Neural progenitor cell (in vitro differentiated cells): ENCODE results near the gene ARHGAP22.

Experiments
- EZH2 ChIP-seq: fragments of 200-600 bp; sonication (generic); IDR thresholded peaks from 2 replicates; pipeline ENCODE4 v1.6.1; 2017; ENCODE audit warnings: antibody characterized with exemption, mild to moderate bottlenecking, moderate library complexity
- EZH2phosphoT487 ChIP-seq: fragments of 200-600 bp; sonication (generic); IDR thresholded peaks from 2 replicates; pipeline ENCODE4 v1.6.1; 2017; ENCODE audit warnings: antibody characterized with exemption
- TF ChIP-seq, protein P1 (sequence below): fragments of 200-600 bp; sonication (generic); IDR thresholded peaks from 2 replicates; pipeline ENCODE4 v1.5.1; 2017; ENCODE audit warnings: antibody characterized with exemption, mild to moderate bottlenecking

DNA sequence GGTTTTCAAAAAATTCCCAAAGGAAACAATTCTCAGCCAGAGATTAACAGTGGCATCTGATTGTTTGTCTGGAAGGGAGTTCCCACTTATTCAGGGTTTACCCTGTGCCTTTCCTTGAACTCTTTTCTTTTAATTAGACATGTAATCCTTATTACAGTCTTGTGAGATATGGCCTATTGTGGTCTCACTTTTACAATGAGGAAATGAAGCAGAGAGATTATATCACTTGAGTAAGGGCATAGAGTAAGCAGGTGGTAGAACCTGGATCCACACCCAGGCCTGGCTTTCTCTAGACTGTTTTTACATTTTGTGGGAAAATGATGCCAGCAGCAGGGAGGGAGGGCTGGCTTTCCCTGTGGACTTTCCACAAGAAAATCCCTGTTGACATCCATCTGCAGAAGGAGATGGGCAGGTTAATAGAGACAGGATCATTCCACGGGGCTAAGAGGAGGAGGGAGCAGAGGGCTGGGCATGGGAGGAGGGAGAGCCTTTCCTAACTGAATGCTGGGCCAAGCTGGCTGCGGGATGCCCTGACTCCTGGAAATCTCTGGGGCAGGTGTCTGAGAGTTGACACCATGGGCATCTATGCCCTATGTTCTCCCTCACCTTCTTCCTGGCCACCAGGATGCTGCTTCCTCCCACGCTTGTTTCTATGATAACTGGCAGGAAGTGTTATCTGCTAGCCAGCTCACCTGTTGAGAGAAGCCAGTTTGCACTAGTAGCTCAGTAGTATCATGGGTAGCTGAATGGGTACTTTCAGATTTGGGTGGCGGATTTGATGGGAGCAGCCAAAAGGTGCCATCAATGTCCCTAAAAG, 28.7 kb upstream of the ARHGAP22 start:
- TF ChIP-seq EZH2phosphoT487, result no peak
- no peak for TF ChIP-seq EZH2
- TF ChIP-seq, protein P1, sequence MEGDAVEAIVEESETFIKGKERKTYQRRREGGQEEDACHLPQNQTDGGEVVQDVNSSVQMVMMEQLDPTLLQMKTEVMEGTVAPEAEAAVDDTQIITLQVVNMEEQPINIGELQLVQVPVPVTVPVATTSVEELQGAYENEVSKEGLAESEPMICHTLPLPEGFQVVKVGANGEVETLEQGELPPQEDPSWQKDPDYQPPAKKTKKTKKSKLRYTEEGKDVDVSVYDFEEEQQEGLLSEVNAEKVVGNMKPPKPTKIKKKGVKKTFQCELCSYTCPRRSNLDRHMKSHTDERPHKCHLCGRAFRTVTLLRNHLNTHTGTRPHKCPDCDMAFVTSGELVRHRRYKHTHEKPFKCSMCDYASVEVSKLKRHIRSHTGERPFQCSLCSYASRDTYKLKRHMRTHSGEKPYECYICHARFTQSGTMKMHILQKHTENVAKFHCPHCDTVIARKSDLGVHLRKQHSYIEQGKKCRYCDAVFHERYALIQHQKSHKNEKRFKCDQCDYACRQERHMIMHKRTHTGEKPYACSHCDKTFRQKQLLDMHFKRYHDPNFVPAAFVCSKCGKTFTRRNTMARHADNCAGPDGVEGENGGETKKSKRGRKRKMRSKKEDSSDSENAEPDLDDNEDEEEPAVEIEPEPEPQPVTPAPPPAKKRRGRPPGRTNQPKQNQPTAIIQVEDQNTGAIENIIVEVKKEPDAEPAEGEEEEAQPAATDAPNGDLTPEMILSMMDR, result no peak
